HG02852 (cell line): ENCODE measurements around the gene KRT73.

ENCODE experiments used
- ATAC-seq: cut with Tn5 transposase; IDR thresholded peaks from one replicate; pipeline ENCODE4 v1.9.1; 2021; ENCODE audit warnings: mild to moderate bottlenecking, moderate library complexity; ENCODE audit not compliant: unreplicated experiment

KRT73 gene

DNA sequence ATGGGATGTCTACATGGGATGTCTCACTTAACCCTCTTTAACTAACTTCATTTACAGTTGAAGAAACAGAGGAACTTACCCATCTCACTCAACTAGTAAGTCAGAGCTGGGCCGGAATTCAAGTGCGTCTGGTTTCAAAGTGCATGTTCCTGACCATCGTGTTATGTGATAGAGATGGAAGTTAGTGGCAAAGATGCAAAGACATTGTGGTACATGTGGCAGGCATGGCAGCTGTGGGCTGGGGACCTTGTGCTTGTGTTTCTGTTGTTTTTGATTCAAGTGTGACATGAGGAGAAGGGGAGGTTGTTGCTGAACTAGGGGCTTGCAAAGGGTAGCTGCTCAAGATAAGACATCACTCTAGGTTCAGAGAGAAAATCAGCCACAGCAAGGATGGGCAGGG is 42.4 kb downstream of the KRT73 start:
- no peak for ATAC-seq

DNA sequence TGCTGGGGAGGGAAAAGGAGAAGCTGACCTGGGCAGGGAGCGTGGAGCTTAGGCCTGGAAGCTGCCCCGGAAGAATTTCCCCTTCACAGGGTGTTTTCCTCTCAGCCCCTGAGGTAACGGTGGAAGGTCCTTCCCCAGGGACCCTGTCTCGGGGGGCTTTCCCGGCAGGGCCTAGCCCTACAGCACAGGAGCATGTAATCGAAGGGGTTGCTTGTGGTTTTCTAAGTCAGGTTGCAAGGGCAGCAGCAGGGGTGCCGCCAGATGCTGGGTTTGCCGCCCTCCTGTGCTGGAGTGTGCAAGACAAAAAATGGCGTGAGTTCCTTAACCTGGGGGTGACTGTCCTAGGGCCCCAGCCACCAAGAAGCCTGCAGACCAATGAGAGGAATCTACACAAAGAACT is 43.1 kb downstream of the KRT73 start:
- no peak for ATAC-seq

GRCh38 chr12:52573743-52574142 is 44.6 kb downstream of the KRT73 start, which contains the start of gene KRT74:
KRT74 (minus strand) TSS chr12:52573843; CDS start chr12:52573777, 66 bp downstream.
- ATAC-seq: no peak

DNA sequence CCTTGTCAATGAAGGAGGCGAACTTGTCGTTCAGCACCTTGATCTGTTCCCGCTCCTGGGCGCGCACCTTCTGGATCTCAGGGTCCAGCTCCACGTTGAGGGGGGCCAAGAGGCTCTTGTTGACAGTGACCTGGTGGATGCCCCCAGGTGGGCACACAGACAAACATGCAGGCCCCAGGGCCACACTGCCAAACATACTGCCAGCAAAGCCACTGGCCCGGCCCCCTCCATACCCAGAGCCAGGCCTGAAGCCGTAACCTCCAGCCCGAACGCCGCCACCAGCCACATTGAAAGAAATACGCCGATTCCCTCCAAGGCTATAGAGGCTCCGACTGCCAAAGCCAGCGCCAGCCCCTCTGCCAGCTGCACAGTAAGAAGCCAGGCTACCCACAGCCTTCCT is 45.1 kb downstream of the KRT73 start:
- no peak for ATAC-seq

DNA sequence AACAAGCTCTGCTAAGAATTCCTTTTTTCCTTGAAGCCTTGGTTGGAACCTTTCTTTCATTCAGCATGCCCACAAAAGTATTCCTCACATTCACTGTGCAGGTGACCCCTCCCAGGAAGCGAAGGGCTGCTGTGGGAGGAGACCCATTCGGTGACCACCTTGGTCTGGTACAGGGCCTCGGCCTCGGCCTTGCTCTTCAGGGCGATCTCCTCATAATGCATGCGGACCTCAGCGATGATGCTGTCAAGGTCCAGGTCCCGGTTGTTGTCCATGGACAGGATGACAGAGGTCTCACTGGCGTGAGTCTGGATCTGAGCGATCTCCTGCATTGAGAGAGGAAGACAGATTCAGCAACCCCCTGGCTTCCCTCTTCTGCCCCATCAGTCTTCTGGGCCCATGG is 47.8 kb downstream of the KRT73 start:
- no peak for ATAC-seq

GRCh38 chr12:52568111-52568510 is 50.2 kb downstream of the KRT73 start:
- ATAC-seq: no peak

GRCh38 chr12:52566847-52567291 is 51.5 kb downstream of the KRT73 start:
- no peak for ATAC-seq

DNA sequence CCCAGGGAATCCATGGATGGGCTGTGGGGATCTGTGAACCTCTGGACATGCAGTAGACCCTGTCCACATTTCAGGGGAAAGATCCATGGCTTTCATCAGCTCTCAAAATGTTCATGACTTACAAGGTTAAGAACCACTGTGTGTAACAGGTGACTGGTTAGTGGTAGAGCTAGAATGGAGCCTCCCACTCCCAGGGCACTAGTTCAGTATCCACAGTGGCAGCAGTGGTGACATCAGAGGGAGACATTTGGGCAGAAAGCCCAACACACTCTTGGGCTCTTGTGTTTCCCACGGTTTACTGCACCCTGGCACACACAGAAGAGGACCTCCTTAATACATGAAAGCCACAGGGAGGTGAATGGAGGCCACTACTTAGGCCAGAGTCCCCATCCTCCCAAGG is 53.8 kb downstream of the KRT73 start:
- ATAC-seq: no peak

DNA sequence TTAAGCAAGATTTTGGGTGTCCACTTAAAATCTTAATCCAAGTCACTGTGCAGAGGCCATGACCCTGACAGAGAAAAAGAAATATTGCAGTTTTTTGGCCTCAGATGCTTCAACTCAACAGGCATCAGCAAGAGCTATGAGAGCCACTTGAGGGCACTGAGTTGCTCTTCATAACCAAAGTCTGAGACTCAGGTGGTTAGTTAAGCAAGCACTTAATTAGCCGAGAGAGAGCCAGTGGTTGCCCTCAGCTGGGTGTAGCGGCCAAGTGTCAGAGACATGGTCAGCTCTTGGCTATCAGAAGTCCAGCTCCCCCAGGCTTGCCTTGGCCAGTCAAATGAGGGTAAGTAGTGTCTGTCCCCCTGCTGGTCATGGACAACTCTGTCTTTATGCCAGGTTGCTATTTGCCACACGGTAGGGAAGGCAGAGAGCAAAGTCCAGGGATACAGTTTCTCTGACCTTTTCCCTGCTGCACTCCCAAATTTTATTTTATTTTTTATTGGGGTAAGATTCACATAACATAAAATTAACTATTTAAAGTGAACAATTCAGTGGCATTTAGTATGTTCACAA is 56.4 kb downstream of the KRT73 start:
- ATAC-seq: no peak

DNA sequence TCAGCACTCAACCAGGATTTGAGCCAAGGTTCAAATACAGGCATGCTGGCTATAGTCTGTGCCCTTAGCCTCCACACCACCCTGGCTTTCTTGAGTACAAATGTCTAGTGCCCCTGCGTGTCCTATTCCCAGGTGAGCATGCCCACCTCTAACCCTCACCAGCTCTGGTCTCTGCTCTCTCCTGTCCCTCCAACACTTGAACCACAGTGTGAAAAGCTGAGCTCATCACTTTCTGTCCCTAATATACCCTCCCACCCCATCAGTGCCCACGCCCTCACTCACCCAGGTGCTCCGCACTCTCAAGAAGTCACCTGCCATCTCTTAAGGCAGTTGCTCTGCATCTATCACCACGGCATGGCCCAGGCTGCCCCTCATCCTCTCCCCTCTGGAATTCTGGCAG is 58.4 kb downstream of the KRT73 start:
- ATAC-seq: no peak

GRCh38 chr12:52558781-52559445 is 59.4 kb downstream of the KRT73 start:
- no peak for ATAC-seq
